Measurements from ENCODE around the gene SF3B5.
A peak's percentile ranks its signal among the peaks of the same experiment; 100 is the strongest.

Gene SF3B5

GRCh38 chr6:144090384-144090783 is 5.0 kb downstream of the SF3B5 start:
- no peak for TF ChIP-seq GATA1 (IDR thresholded peaks at IDR 0.05; ENCODE audit: low read depth, low read length)
- TF ChIP-seq POLR2A (IDR thresholded peaks at IDR 0.05; ENCODE audit: low read length): no peak
- peak; percentile 4 to 15 for DNase-seq

GRCh38 chr6:144087789-144088426 is 7.5 kb downstream of the SF3B5 start:
- TF ChIP-seq POLR2A (IDR thresholded peaks at IDR 0.05; ENCODE audit: low read length) (no peak), GATA1 (IDR thresholded peaks at IDR 0.05; ENCODE audit: low read depth, low read length) (no peak)
- DNase-seq: peak; percentile 41 to 50

GRCh38 chr6:144086959-144087358 is 8.4 kb downstream of the SF3B5 start:
- TF ChIP-seq GATA1 (IDR thresholded peaks at IDR 0.05; ENCODE audit: low read depth, low read length): no peak
- no peak for TF ChIP-seq POLR2A (IDR thresholded peaks at IDR 0.05; ENCODE audit: low read length)
- DNase-seq: no peak

- DNase-seq: no peak
- TF ChIP-seq GATA1 (IDR thresholded peaks at IDR 0.05; ENCODE audit: low read depth, low read length): no peak
- no peak for TF ChIP-seq POLR2A (IDR thresholded peaks at IDR 0.05; ENCODE audit: low read length)
Observed at GRCh38 chr6:144083172-144083571, 12.2 kb downstream of the SF3B5 start.

GRCh38 chr6:144082412-144082811 is 13.0 kb downstream of the SF3B5 start:
- DNase-seq: peak; percentile 25 to 76

GRCh38 chr6:144077871-144078270 is 17.5 kb downstream of the SF3B5 start:
- TF ChIP-seq POLR2A (IDR thresholded peaks at IDR 0.05; ENCODE audit: low read length) (no peak), GATA1 (IDR thresholded peaks at IDR 0.05; ENCODE audit: low read depth, low read length) (no peak)
- peak; percentile 39 to 45 for DNase-seq

GRCh38 chr6:144075875-144076274 is 19.5 kb downstream of the SF3B5 start:
- peak; percentile 68 to 93 for DNase-seq
- TF ChIP-seq POLR2A (IDR thresholded peaks at IDR 0.05; ENCODE audit: low read length) (no peak), GATA1 (IDR thresholded peaks at IDR 0.05; ENCODE audit: low read depth, low read length) (no peak)

- TF ChIP-seq GATA1 (IDR thresholded peaks at IDR 0.05; ENCODE audit: low read depth, low read length) (no peak), POLR2A (IDR thresholded peaks at IDR 0.05; ENCODE audit: low read length) (no peak)
- DNase-seq: no peak
Observed at GRCh38 chr6:144075187-144075586, 20.2 kb downstream of the SF3B5 start.

- DNase-seq: no peak
- TF ChIP-seq POLR2A (IDR thresholded peaks at IDR 0.05; ENCODE audit: low read length) (no peak), GATA1 (IDR thresholded peaks at IDR 0.05; ENCODE audit: low read depth, low read length) (no peak)
Observed at GRCh38 chr6:144073024-144073423, 22.3 kb downstream of the SF3B5 start.

- no peak for DNase-seq
- TF ChIP-seq GATA1 (IDR thresholded peaks at IDR 0.05; ENCODE audit: low read depth, low read length) (no peak), POLR2A (IDR thresholded peaks at IDR 0.05; ENCODE audit: low read length) (no peak)
Observed at GRCh38 chr6:144069506-144069905, 25.9 kb downstream of the SF3B5 start.

- DNase-seq: no peak
- TF ChIP-seq GATA1 (IDR thresholded peaks at IDR 0.05; ENCODE audit: low read depth, low read length) (no peak), POLR2A (IDR thresholded peaks at IDR 0.05; ENCODE audit: low read length) (no peak)
Observed at GRCh38 chr6:144068794-144069193, 26.6 kb downstream of the SF3B5 start.

GRCh38 chr6:144066741-144067484 is 28.5 kb downstream of the SF3B5 start:
- TF ChIP-seq POLR2A (IDR thresholded peaks at IDR 0.05; ENCODE audit: low read length): no peak
- TF ChIP-seq GATA1 (IDR thresholded peaks at IDR 0.05; ENCODE audit: low read depth, low read length): peak; percentile 32
- peak; percentile 16 to 37 for DNase-seq

- DNase-seq: no peak
- TF ChIP-seq POLR2A (IDR thresholded peaks at IDR 0.05; ENCODE audit: low read length): no peak
- TF ChIP-seq GATA1 (IDR thresholded peaks at IDR 0.05; ENCODE audit: low read depth, low read length): no peak
Observed at GRCh38 chr6:144066255-144066654, 29.1 kb downstream of the SF3B5 start.

- no peak for TF ChIP-seq GATA1 (IDR thresholded peaks at IDR 0.05; ENCODE audit: low read depth, low read length)
- TF ChIP-seq POLR2A (IDR thresholded peaks at IDR 0.05; ENCODE audit: low read length): no peak
- DNase-seq: no peak
Observed at GRCh38 chr6:144065213-144065660, 30.1 kb downstream of the SF3B5 start.
